ENCODE data around the gene ACSS1.

- TF ChIP-seq CTCF (IDR thresholded peaks at IDR 0.05) (no peak), POLR2A (IDR thresholded peaks at IDR 0.05) (no peak)
Observed at GRCh38 chr20:25041813-25042530, 16.0 kb downstream of the ACSS1 start.

Data from upper lobe of left lung (tissue), 4 donors.